GM23338 (cell line): Measurements from ENCODE around the gene NCKIPSD. TPM values are rescaled to one million over a fixed set of nuclear protein-coding genes. Genes with fewer than 3 reads are reported as not detected.
A peak's percentile ranks its signal among the peaks of the same experiment; 100 is the strongest.

ENCODE experiments used
- ATAC-seq: fragments of 200-7000 bp; cut with Tn5 transposase; 3 replicates; pipeline ENCODE4 v1.9.1; 2020
- DNase-seq: peaks from one replicate; pipeline ENCODE4 v3.0.0-alpha.2; 2015; ENCODE audit warnings: low spot score
- H2AFZ ChIP-seq: fragments of 200-600 bp; sonication (generic); 2 replicates; pipeline ENCODE4 v1.8.0; 2016; ENCODE audit warnings: antibody characterized with exemption, mild to moderate bottlenecking, moderate library complexity
- H3F3A ChIP-seq: fragments of 200-600 bp; sonication (generic); replicated peaks from 2 replicates; pipeline ENCODE4 v1.8.0; 2017; ENCODE audit warnings: antibody characterized with exemption, mixed run types, low read depth
- H3K27ac ChIP-seq: fragments of 200-600 bp; sonication (generic); 2 replicates; pipeline ENCODE4 v1.6.1; 2016; ENCODE audit warnings: low read depth
- H3K27me3 ChIP-seq: fragments of 200-600 bp; sonication (generic); 2 replicates; pipeline ENCODE4 v1.8.0; 2016; ENCODE audit warnings: mild to moderate bottlenecking, mixed run types, moderate library complexity; ENCODE audit not compliant: insufficient read depth
- H3K36me3 ChIP-seq: fragments of 200-600 bp; sonication (generic); 2 replicates; pipeline ENCODE4 v1.8.0; 2016; ENCODE audit warnings: mild to moderate bottlenecking; ENCODE audit not compliant: insufficient read depth
- H3K4me1 ChIP-seq: fragments of 200-600 bp; sonication (generic); 2 replicates; pipeline ENCODE4 v1.8.0; 2016; ENCODE audit warnings: mild to moderate bottlenecking, moderate library complexity; ENCODE audit not compliant: insufficient read depth
- H3K4me2 ChIP-seq: fragments of 200-600 bp; sonication (generic); 2 replicates; pipeline ENCODE4 v1.7.1; 2017; ENCODE audit warnings: mixed run types
- H3K4me3 ChIP-seq: fragments of 200-600 bp; sonication (generic); 2 replicates; pipeline ENCODE4 v1.6.1; 2016; ENCODE audit warnings: mixed run types
- H3K79me2 ChIP-seq: fragments of 200-600 bp; sonication (generic); replicated peaks from 2 replicates; pipeline ENCODE4 v1.8.0; 2017; ENCODE audit warnings: mild to moderate bottlenecking; ENCODE audit not compliant: insufficient read depth
- H3K9me2 ChIP-seq: fragments of 200-600 bp; sonication (generic); 2 replicates; pipeline ENCODE4 v1.8.0; 2017; ENCODE audit not compliant: insufficient read depth
- H4K20me1 ChIP-seq: fragments of 200-600 bp; sonication (generic); replicated peaks from 2 replicates; pipeline ENCODE4 v1.8.0; 2017; ENCODE audit warnings: mild to moderate bottlenecking; ENCODE audit not compliant: insufficient read depth
- H3K27ac Mint-ChIP-seq: 2 replicates; pipeline ENCODE4 v1.8.0; 2020; ENCODE audit warnings: inconsistent platforms, mild to moderate bottlenecking, moderate library complexity, mixed read lengths
- H3K27me3 Mint-ChIP-seq: 3 replicates; pipeline ENCODE4 v1.8.0; 2022; ENCODE audit warnings: low read depth, mild to moderate bottlenecking, moderate library complexity, mixed read lengths, inconsistent platforms; ENCODE audit not compliant: insufficient read depth, poor library complexity
- H3K36me3 Mint-ChIP-seq: 3 replicates; pipeline ENCODE4 v1.8.0; 2021; ENCODE audit warnings: low read depth, mild to moderate bottlenecking, inconsistent platforms, moderate library complexity, mixed read lengths
- H3K4me1 Mint-ChIP-seq: 3 replicates; pipeline ENCODE4 v1.8.0; 2020; ENCODE audit warnings: mild to moderate bottlenecking, inconsistent platforms, mixed read lengths
- H3K4me3 Mint-ChIP-seq: 3 replicates; pipeline ENCODE4 v1.8.0; 2021; ENCODE audit warnings: moderate library complexity, mild to moderate bottlenecking, inconsistent platforms, mixed read lengths
- H3K9me3 Mint-ChIP-seq: 3 replicates; pipeline ENCODE4 v1.8.0; 2020; ENCODE audit warnings: moderate library complexity, mild to moderate bottlenecking, inconsistent platforms, mixed read lengths
- CREB1 ChIP-seq: fragments of 250-450 bp; sonication (Bioruptor Pico); IDR thresholded peaks from 2 replicates; pipeline ENCODE4 v1.5.0; 2020; ENCODE audit warnings: low read depth, mild to moderate bottlenecking, moderate library complexity
- ETS1 ChIP-seq: IDR thresholded peaks from 2 replicates; pipeline ENCODE4 v1.6.1; 2016; ENCODE audit warnings: antibody characterized with exemption
- EZH2 ChIP-seq: fragments of 200-600 bp; sonication (generic); IDR thresholded peaks from one replicate; pipeline ENCODE4 v1.8.0; 2017; ENCODE audit warnings: antibody characterized with exemption, mild to moderate bottlenecking, low read depth; ENCODE audit not compliant: unreplicated experiment
- JUNB ChIP-seq: IDR thresholded peaks from one replicate; pipeline ENCODE4 v1.6.1; 2016; ENCODE audit warnings: antibody characterized with exemption; ENCODE audit not compliant: unreplicated experiment
- NANOG ChIP-seq: IDR thresholded peaks from 2 replicates; pipeline ENCODE4 v1.6.1; 2016; ENCODE audit warnings: antibody characterized with exemption, borderline replicate concordance
- POLR2AphosphoS5 ChIP-seq: IDR thresholded peaks from 2 replicates; pipeline ENCODE4 v1.6.1; 2016; ENCODE audit warnings: antibody characterized with exemption, low read depth
- ZNF114 ChIP-seq: fragments of 250-450 bp; sonication (Bioruptor Pico); IDR thresholded peaks from 2 replicates; pipeline ENCODE4 v1.5.0; 2020; ENCODE audit warnings: mild to moderate bottlenecking, moderate library complexity
- polyA plus RNA-seq: library from polyadenylated mRNA; unstranded; fragments of >200 nt; fragmentation: Nextera tagmentation; extraction: Ambion mirVana; gene quantifications from 2 replicates; pipeline ENCODE4 v1.2.1, GENCODE V29; 2016
- total RNA-seq: library from RNA; depleted of rRNA; stranded (reverse); fragments of >200 nt; shearing (Covaris generic); gene quantifications from 2 replicates; pipeline ENCODE4 v1.2.3, GENCODE V29; 2014
- TF ChIP-seq, protein P1 (sequence below), 2 experiments: fragments of 200-600 bp in 1 of 2; sonication (generic) in 1 of 2; conservative IDR thresholded peaks; 2 replicates each; pipeline versions ENCODE4 v1.5.1 to v1.6.1; 2016 to 2017; ENCODE audit warnings: antibody characterized with exemption in 2 of 2, low read depth in 2 of 2, mild to moderate bottlenecking in 2 of 2, moderate library complexity in 1 of 2
- TF ChIP-seq, protein P2 (sequence below): IDR thresholded peaks from one replicate; pipeline ENCODE4 v1.6.1; 2018; ENCODE audit warnings: antibody characterized with exemption; ENCODE audit not compliant: unreplicated experiment

Gene NCKIPSD
- total and polyA plus RNA-seq, 2 experiments from 2014 or later, result 15.1 to 45.1 TPM

GRCh38 chr3:48715174-48715800 lies 29.6 kb upstream of the NCKIPSD start:
- H3K27ac Mint-ChIP-seq, result peak overlapping the region; percentile 100; the same call in 1 of the 2 replicates
- TF ChIP-seq EZH2, result no peak

GRCh38 chr3:48711727-48712126 lies 26.0 kb upstream of the NCKIPSD start:
- H3F3A ChIP-seq, result peaks cover 14% of the 10 kb centered on the region
- DNase-seq (no peak), ATAC-seq (no peak)
- H3K4me3 Mint-ChIP-seq, result no peak overlapping the region; the same call in 2 of the 3 replicates
- H3K4me1 ChIP-seq, result peaks cover 24% of the 10 kb centered on the region
- H4K20me1 ChIP-seq, result peaks cover 65% of the 10 kb centered on the region
- H3K4me3 ChIP-seq, result no peak overlapping the region
- peaks cover 30% of the 10 kb centered on the region for H3K36me3 ChIP-seq
- H3K27me3 Mint-ChIP-seq, result peaks cover 2% of the 10 kb centered on the region
- peaks cover 100% of the 10 kb centered on the region for H3K79me2 ChIP-seq
- H3K9me3 Mint-ChIP-seq, result no peaks in the 10 kb centered on the region
- no peaks in the 10 kb centered on the region for H3K27me3 ChIP-seq
- H3K27ac ChIP-seq, result peak overlapping the region; percentile 35; the same call in 1 of the 2 replicates
- no peaks in the 10 kb centered on the region for H3K9me2 ChIP-seq
- peaks cover 37% of the 10 kb centered on the region for H3K4me1 Mint-ChIP-seq
- peaks cover 80% of the 10 kb centered on the region for H3K36me3 Mint-ChIP-seq
- no peak overlapping the region for H3K4me2 ChIP-seq
- H2AFZ ChIP-seq, result no peak overlapping the region
- peak overlapping the region; percentile 14; the same call in 1 of the 2 replicates for H3K27ac Mint-ChIP-seq
- TF ChIP-seq EZH2 (no peak), POLR2AphosphoS5 (no peak), ETS1 (no peak), ZNF114 (CRISPR knock-in tag) (no peak), NANOG (no peak), CREB1 (CRISPR knock-in tag) (no peak), JUNB (no peak)
- TF ChIP-seq, protein P1, sequence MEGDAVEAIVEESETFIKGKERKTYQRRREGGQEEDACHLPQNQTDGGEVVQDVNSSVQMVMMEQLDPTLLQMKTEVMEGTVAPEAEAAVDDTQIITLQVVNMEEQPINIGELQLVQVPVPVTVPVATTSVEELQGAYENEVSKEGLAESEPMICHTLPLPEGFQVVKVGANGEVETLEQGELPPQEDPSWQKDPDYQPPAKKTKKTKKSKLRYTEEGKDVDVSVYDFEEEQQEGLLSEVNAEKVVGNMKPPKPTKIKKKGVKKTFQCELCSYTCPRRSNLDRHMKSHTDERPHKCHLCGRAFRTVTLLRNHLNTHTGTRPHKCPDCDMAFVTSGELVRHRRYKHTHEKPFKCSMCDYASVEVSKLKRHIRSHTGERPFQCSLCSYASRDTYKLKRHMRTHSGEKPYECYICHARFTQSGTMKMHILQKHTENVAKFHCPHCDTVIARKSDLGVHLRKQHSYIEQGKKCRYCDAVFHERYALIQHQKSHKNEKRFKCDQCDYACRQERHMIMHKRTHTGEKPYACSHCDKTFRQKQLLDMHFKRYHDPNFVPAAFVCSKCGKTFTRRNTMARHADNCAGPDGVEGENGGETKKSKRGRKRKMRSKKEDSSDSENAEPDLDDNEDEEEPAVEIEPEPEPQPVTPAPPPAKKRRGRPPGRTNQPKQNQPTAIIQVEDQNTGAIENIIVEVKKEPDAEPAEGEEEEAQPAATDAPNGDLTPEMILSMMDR (conservative IDR thresholded peaks at IDR 0.05; ENCODE audit: low read depth in 2 of 2), result no peak
- TF ChIP-seq, protein P2, sequence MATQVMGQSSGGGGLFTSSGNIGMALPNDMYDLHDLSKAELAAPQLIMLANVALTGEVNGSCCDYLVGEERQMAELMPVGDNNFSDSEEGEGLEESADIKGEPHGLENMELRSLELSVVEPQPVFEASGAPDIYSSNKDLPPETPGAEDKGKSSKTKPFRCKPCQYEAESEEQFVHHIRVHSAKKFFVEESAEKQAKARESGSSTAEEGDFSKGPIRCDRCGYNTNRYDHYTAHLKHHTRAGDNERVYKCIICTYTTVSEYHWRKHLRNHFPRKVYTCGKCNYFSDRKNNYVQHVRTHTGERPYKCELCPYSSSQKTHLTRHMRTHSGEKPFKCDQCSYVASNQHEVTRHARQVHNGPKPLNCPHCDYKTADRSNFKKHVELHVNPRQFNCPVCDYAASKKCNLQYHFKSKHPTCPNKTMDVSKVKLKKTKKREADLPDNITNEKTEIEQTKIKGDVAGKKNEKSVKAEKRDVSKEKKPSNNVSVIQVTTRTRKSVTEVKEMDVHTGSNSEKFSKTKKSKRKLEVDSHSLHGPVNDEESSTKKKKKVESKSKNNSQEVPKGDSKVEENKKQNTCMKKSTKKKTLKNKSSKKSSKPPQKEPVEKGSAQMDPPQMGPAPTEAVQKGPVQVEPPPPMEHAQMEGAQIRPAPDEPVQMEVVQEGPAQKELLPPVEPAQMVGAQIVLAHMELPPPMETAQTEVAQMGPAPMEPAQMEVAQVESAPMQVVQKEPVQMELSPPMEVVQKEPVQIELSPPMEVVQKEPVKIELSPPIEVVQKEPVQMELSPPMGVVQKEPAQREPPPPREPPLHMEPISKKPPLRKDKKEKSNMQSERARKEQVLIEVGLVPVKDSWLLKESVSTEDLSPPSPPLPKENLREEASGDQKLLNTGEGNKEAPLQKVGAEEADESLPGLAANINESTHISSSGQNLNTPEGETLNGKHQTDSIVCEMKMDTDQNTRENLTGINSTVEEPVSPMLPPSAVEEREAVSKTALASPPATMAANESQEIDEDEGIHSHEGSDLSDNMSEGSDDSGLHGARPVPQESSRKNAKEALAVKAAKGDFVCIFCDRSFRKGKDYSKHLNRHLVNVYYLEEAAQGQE, result no peak

More at GRCh38 chr3:48715174-48715800, 29.6 kb upstream of the NCKIPSD start:
- peaks cover 50% of the 10 kb centered on the region for H3K36me3 Mint-ChIP-seq
- H3K27me3 Mint-ChIP-seq, result peaks cover 4% of the 10 kb centered on the region
- Histone ChIP-seq H3K27me3 (no peaks in the 10 kb centered on the region), H2AFZ (no peak overlapping the region), H3K4me3 (peak overlapping the region; percentile 64), H3K4me2 (peak overlapping the region; percentile 76), H3K9me2 (no peaks in the 10 kb centered on the region), H3K36me3 (peaks cover 30% of the 10 kb centered on the region), H3K27ac (no peak overlapping the region), H3K79me2 (peaks cover 66% of the 10 kb centered on the region), H3K4me1 (peaks cover 17% of the 10 kb centered on the region), H4K20me1 (peaks cover 38% of the 10 kb centered on the region), H3F3A (peaks cover 7% of the 10 kb centered on the region)
- H3K4me3 Mint-ChIP-seq, result peak overlapping the region; percentile 100
- H3K9me3 Mint-ChIP-seq, result no peaks in the 10 kb centered on the region
- ATAC-seq (peak; percentile 3; the same call in 1 of the 3 replicates), DNase-seq (peak; percentile 47)
- H3K4me1 Mint-ChIP-seq, result peaks cover 28% of the 10 kb centered on the region; the same call in 2 of the 3 replicates
